ENCODE measurements around the gene YIPF7. TPM values are rescaled to one million over a fixed set of nuclear protein-coding genes. Genes with fewer than 3 reads are reported as not detected.

YIPF7 gene
- total and polyA plus RNA-seq, 9 of the 15 experiments (the other 6 are each of a cell fraction or from before 2014, with no cell fraction given), result 0.14 TPM; not detected in 8

- no peak for TF ChIP-seq PHF20 (IDR thresholded peaks at IDR 0.05; ENCODE audit: partially characterized antibody)
- TF ChIP-seq SAFB (IDR thresholded peaks at IDR 0.05; ENCODE audit: borderline replicate concordance, low read depth, low read length), result no peak
- no peak for TF ChIP-seq ZNF347 (CRISPR knock-in tag; IDR thresholded peaks at IDR 0.05; ENCODE audit: low read depth)
- no peak for TF ChIP-seq SIX5 (IDR thresholded peaks at IDR 0.05; ENCODE audit: borderline replicate concordance in 1 of 2, insufficient read depth in 1 of 2, low read depth in 1 of 2, low read length in 2 of 2)
- no peak for TF ChIP-seq RBM34 (IDR thresholded peaks at IDR 0.05; ENCODE audit: borderline replicate concordance, insufficient read depth, low read length)
- no peak for TF ChIP-seq UBTF (IDR thresholded peaks at IDR 0.05; ENCODE audit: borderline replicate concordance in 1 of 2, low read depth in 2 of 2, low read length in 2 of 2)
- TF ChIP-seq ZBTB49 (CRISPR knock-in tag; IDR thresholded peaks at IDR 0.05; ENCODE audit: borderline replicate concordance), result no peak
- no peak for TF ChIP-seq ZNF133 (CRISPR knock-in tag; IDR thresholded peaks at IDR 0.05)
These were observed 577 bp upstream of the YIPF7 start (continued) for GRCh38 chr4:44652002-44652401.
